GM04503 (cell line): ENCODE measurements around the gene ERICH2.
"Not testable (repeated sequence)": the region's sequence is repeated elsewhere in the genome, so short reads cannot be mapped to it uniquely, and the experiment has no call there.

Experiments
- DNase-seq: peaks from one replicate; pipeline ENCODE4 v3.0.0-alpha.2; 2012; ENCODE audit warnings: low read depth

Gene ERICH2

GRCh38 chr2:170770008-170770605 lies at the start of gene ERICH2:
TSS of gene ERICH2 (plus strand) at chr2:170770378. CDS start at chr2:170770682, 304 bp downstream.
- DNase-seq: no peak

- DNase-seq: no peak
Measured at GRCh38 chr2:170721678-170722077, 48.5 kb upstream of the ERICH2 start.

- no peak for DNase-seq
Measured at GRCh38 chr2:170722301-170722700, 47.9 kb upstream of the ERICH2 start.

- no peak for DNase-seq
Measured at GRCh38 chr2:170723446-170723958, 46.7 kb upstream of the ERICH2 start.

GRCh38 chr2:170733798-170734600 lies 36.2 kb upstream of the ERICH2 start:
- DNase-seq: no peak

GRCh38 chr2:170734601-170735000 lies 35.6 kb upstream of the ERICH2 start:
- DNase-seq: not testable (repeated sequence)

GRCh38 chr2:170736628-170737027 lies 33.5 kb upstream of the ERICH2 start:
- DNase-seq: no peak

GRCh38 chr2:170737406-170737805 lies 32.8 kb upstream of the ERICH2 start:
- no peak for DNase-seq

GRCh38 chr2:170737821-170738220 lies 32.4 kb upstream of the ERICH2 start:
- no peak for DNase-seq

GRCh38 chr2:170739048-170739447 lies 31.1 kb upstream of the ERICH2 start:
- peak; percentile 86 for DNase-seq

GRCh38 chr2:170739507-170740046 lies 30.6 kb upstream of the ERICH2 start:
- no peak for DNase-seq

GRCh38 chr2:170740660-170741059 lies 29.5 kb upstream of the ERICH2 start:
- DNase-seq: no peak

GRCh38 chr2:170742000-170742399 lies 28.2 kb upstream of the ERICH2 start:
- no peak for DNase-seq

- no peak for DNase-seq
Measured at GRCh38 chr2:170742896-170743529, 27.2 kb upstream of the ERICH2 start.

- DNase-seq: no peak
Measured at GRCh38 chr2:170743530-170744239, 26.5 kb upstream of the ERICH2 start.

GRCh38 chr2:170744248-170745002 lies 25.8 kb upstream of the ERICH2 start:
- DNase-seq: no peak

- no peak for DNase-seq
Measured at GRCh38 chr2:170745305-170745704, 24.9 kb upstream of the ERICH2 start.

- DNase-seq: no peak
Measured at GRCh38 chr2:170747921-170748320, 22.3 kb upstream of the ERICH2 start.

GRCh38 chr2:170751555-170751954 lies 18.6 kb upstream of the ERICH2 start:
- DNase-seq: not testable (repeated sequence)

GRCh38 chr2:170761572-170761971 lies 8.6 kb upstream of the ERICH2 start:
- no peak for DNase-seq

GRCh38 chr2:170762760-170763159 lies 7.4 kb upstream of the ERICH2 start:
- no peak for DNase-seq
